Ishikawa (cell line): ENCODE data around the gene RAB5B.

Experiments
- CREB1 ChIP-seq: IDR thresholded peaks from 2 replicates; pipeline ENCODE4 v1.6.1; 2012; ENCODE audit warnings: low read depth
- EP300 ChIP-seq: IDR thresholded peaks from 2 replicates; pipeline ENCODE4 v1.6.1; 2012; ENCODE audit warnings: borderline replicate concordance
- TEAD4 ChIP-seq: IDR thresholded peaks from 2 replicates; pipeline ENCODE4 v1.6.1; 2012
- YY1 ChIP-seq: IDR thresholded peaks from 2 replicates; pipeline ENCODE4 v1.6.1; 2012; ENCODE audit warnings: low read depth
- TF ChIP-seq, protein P1 (sequence below): IDR thresholded peaks from 2 replicates; pipeline ENCODE4 v1.6.1; 2012; ENCODE audit warnings: low read depth, mild to moderate bottlenecking
- TF ChIP-seq, protein P2 (sequence below): IDR thresholded peaks from 2 replicates; pipeline ENCODE4 v1.6.1; 2012
- TF ChIP-seq, protein P3 (sequence below): IDR thresholded peaks from 2 replicates; pipeline ENCODE4 v1.6.1; 2012

DNA sequence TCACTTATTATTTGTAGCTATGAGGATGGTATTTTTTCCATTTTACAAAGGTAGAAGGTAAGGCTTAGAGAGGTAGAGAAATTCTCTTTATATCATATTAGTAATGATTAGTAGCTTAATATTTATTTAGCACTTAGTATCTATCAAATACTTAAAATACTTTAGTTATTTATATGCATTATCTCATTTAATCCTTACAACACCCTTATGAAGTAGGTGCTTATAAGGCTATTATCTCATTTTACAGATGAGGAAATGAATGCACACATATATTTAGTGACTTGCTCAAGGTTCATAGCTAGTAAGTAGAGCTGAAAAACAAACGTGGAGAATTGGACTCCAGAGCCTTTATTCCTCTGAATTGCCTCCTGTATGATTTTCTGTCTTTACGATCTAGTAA lies 11.0 kb downstream of the RAB5B start:
- TF ChIP-seq, protein P1, sequence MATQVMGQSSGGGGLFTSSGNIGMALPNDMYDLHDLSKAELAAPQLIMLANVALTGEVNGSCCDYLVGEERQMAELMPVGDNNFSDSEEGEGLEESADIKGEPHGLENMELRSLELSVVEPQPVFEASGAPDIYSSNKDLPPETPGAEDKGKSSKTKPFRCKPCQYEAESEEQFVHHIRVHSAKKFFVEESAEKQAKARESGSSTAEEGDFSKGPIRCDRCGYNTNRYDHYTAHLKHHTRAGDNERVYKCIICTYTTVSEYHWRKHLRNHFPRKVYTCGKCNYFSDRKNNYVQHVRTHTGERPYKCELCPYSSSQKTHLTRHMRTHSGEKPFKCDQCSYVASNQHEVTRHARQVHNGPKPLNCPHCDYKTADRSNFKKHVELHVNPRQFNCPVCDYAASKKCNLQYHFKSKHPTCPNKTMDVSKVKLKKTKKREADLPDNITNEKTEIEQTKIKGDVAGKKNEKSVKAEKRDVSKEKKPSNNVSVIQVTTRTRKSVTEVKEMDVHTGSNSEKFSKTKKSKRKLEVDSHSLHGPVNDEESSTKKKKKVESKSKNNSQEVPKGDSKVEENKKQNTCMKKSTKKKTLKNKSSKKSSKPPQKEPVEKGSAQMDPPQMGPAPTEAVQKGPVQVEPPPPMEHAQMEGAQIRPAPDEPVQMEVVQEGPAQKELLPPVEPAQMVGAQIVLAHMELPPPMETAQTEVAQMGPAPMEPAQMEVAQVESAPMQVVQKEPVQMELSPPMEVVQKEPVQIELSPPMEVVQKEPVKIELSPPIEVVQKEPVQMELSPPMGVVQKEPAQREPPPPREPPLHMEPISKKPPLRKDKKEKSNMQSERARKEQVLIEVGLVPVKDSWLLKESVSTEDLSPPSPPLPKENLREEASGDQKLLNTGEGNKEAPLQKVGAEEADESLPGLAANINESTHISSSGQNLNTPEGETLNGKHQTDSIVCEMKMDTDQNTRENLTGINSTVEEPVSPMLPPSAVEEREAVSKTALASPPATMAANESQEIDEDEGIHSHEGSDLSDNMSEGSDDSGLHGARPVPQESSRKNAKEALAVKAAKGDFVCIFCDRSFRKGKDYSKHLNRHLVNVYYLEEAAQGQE = no peak
- TF ChIP-seq CREB1 (no peak), YY1 (no peak), TEAD4 (no peak), EP300 (no peak)
- TF ChIP-seq, protein P2, sequence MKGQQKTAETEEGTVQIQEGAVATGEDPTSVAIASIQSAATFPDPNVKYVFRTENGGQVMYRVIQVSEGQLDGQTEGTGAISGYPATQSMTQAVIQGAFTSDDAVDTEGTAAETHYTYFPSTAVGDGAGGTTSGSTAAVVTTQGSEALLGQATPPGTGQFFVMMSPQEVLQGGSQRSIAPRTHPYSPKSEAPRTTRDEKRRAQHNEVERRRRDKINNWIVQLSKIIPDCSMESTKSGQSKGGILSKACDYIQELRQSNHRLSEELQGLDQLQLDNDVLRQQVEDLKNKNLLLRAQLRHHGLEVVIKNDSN = no peak
- TF ChIP-seq, protein P3, sequence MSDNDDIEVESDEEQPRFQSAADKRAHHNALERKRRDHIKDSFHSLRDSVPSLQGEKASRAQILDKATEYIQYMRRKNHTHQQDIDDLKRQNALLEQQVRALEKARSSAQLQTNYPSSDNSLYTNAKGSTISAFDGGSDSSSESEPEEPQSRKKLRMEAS = no peak
